ENCODE results near the gene AADAC.
"Not testable (repeated sequence)": the region's sequence is repeated elsewhere in the genome, so short reads cannot be mapped to it uniquely, and the experiment has no call there.

Gene AADAC

DNA sequence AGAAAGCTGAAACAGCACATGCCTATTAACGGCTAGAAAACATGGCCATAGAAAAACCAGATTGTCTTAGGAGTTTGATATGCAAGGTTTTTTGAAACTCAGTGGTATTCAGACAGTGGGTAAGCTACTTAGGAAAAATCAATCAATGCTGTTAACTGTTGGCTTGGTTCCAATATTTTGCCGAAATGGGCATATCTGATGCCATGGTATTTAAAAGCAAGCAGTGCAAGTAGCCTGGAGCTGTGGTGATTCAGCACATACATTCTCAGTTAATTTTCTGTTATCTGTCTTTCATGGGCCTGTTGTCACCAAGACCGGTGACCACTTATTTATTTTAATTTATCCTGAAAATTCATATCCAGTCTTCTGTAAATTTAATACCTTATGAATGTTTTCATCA lies 42.2 kb downstream of the AADAC start:
- DNase-seq (ENCODE audit: low read depth): no peak

DNA sequence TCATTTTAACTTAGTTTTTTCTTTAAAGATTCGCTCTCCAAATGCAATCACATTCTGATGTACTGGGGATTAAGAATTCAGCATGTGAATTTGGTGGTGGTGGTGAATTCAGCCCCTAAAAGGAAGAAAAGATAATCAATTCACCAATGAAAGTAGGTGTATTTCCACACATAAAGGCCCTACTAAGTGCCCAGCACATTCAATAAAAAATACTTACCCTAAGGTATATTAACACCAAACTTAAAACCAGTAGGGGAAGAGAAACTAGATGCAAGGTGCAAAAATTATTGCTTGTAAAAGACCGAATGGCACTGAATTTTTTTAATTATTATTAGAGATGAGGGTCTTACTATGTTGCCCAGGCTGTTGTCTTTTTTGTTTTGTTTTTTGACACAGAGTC lies 42.7 kb downstream of the AADAC start:
- no peak for DNase-seq (ENCODE audit: low read depth)

DNA sequence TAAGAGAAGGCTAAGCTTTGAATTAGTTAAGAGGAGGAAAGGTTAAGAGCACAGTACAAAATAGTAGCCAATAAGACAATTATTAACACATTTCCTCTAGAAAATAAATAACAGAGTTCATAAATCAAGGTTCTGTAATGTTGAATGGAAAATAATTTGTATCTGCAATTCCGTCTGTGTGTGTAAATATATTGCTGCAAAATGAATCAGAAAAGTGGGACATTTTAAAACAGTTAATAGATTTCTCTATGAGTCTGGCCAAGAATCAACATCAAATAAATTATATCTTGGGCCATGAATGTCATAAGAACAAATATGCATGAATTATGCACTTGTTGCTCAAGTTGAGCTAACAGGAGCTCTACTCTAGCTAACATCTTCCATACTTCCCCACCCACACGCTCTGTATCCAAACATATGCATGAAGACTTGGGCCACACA lies 45.3 kb downstream of the AADAC start:
- no peak for DNase-seq (ENCODE audit: low read depth)

DNA sequence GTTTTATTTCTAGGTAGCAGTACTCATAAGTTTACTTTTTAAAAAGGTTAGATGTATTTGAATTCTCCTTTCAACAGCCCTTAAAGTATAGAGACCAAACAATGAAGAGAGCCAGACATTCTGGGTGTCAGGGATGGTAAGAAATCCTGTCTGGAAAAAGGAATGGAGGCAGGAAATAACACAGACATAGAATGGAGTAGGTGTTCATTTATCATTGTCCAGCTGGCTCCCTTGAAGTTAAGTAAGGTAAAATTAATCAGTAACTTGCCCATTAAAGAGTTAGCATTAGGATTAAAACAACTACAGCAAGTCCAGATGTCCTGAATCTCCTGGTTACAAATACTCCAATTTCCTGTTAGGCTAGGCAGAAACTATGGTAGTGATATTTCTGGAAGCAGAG lies 46.0 kb downstream of the AADAC start:
- no peak for DNase-seq (ENCODE audit: low read depth)

DNA sequence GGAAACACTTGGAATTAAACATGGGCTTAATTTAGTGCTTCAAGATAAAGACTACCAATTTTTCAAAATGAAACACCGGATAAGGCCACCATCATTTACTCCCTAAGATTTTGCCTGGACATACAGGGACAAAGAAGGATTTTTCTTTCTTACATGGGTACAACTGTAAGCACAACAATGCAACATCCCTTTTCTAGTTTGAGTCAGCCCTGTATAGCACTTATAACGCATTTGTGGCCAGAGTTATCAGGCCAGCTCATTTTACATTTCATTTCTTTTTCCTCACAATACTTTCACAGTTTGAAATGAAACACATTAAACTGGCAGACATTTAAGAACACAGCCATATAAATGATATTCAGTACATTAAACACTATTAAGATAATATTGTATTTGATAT lies 49.7 kb downstream of the AADAC start:
- DNase-seq (ENCODE audit: low read depth): no peak

DNA sequence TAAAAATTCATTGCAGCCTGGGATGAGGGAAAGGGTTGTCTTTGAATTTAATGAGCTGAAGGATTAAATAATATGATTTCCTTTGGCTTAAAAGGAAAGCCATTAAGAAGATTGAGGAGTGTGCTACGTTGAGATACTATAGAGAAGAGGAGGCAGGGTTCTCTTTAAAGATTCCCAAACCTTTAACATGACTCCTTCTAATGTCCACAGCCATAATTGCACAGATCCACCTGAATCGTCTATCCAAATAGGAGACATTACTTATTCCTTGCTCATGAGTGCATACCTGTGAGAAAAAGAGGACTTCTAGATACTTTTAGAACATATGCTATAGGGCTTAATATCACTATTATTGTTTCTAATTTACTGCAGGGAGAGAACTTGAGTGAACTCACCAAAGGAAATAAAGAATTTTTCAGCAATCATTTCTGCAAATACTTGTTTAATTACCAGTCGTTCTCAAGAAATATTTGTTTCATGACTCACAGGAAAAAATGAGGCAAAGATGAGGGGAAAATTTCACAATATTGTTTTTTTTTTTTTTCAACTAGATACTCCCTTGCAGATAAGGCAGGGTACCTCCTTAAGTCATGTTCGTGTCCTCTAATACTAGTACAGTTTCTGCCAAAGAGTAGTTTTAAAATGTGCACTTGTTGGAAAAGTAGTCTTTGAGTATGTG lies 50.6 kb downstream of the AADAC start:
- DNase-seq (ENCODE audit: low read depth): no peak

DNA sequence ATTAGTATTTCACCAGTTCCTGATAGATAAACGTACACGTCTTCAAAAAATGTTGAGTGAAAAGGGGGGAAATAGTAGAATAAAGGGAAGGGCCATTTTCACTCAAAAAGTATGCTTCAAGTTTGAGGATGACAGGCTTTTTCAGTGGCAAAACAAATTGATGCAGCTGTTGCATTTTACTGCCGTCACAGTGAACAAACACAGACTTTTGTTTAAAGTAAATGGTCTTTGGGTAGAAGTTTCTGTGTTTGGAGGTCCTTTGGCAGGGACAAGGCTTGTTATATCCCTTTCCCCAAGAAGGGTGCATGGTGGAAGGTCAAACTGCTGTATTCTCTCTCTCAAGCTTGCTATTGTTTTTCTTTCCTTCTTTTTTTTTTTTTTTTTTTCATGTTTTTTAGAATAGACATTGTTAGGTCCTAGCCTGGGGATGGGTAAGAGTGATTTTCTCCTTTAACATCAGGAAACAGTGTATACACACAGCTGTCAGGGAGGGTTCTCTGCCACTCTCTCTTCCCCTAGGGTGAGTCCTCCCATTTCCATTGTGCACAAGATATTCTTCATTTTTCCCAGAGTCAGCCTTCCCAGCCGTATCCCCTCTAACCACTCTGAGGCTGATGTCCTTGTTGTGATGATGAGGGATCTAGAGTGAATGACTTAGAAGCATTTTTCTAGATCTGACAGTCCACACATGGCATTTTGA lies 52.9 kb downstream of the AADAC start:
- DNase-seq (ENCODE audit: low read depth): no peak

DNA sequence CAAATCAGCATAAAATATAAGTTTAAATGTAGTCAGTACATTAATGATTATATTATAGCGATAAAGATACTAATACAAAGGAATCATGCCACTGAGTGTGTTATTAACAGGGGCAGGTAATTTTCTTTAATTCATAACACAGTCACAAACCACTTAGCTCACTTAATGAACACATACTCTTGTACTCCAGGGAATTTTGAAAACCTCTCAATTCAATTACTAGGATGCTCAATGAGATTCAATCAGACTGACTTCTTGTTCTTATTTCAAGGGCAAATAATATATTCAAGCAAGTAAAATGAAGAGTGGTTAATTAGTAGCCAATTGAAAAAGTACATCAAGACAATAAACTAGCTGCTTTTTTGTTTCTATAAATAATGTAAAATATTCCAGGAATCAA lies 53.8 kb downstream of the AADAC start:
- DNase-seq (ENCODE audit: low read depth): no peak

DNA sequence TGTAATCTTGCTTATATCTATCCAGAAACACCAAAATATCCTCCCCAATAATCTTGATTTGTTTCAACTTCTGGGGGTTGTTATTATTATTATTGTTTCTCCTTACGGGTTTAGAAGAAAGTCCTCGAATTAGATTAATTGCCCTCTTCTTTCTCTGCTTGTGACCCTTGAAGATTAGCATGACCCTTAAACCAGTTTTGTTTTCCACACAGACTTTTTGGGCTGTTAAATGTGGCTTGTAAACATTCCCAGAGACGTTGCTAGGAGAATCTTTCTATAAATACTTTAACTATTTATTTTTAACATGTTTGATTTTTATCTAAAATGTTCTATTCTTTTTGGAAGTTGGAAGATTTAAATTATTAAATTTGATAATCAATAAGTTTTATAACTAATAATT lies 55.3 kb downstream of the AADAC start:
- no peak for DNase-seq (ENCODE audit: low read depth)

DNA sequence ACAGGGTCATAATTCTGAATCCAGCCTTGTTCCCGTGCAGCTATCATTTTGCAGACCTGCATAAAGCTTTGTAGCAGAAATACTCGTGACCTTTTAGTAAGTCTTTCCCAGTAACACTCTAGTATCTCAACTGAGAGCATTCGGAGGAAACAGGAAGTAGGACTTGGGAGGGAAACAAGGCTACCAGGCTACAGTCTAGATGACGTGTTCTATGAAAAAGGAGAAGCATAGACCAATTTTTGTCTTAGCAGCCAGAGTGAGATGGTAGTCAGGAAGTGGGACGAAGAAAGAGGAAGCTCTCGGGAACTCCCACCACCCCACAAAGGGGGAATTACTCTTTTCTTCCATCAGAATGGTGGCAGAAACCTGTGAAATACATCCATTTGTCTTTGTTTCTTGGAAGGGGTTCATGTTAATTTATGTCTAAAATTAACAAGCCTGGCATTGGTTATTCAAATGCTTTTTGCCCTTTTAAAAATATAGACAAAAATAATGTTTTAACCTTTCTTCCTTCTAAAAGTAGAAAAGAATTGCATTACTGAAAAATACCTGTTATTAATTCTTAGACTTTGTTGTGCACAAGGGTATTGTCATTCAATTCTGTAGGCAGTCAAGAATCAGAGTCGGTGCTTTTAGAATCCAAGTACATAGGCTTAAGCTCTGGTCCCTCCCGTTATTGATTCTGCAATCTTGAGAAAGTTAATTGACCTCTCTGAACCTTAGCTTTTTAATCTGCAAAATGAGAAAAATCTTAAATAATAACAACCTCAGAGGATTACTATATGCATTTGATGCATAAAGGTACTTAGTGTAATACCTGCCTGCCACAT lies 57.9 kb downstream of the AADAC start:
- no peak for DNase-seq (ENCODE audit: low read depth)

DNA sequence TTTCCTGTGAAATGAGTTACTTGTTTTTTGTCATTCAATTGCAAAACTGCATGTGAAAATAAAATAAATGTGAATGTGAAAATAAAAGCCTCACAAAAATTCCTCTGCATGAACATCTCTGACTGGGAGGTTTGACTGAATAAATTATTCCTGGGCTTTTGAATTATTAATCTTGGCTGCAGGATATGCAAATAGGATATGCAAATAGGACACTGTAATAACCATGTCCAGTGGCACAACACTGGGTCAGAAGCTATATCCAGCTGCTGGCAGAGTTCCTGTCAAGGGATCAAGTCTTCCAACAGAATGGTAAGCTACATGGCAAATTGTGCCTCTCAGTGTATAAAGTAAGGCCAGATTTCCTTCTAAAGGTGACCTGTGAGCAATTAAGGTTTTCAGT lies 59.5 kb downstream of the AADAC start, which contains the start of gene SUCNR1:
Gene SUCNR1 (plus strand): TSS at position 246 of the 400 bp plus-strand sequence. CDS start 6,250 bp downstream, outside the sequence.
- no peak for DNase-seq (ENCODE audit: low read depth)

DNA sequence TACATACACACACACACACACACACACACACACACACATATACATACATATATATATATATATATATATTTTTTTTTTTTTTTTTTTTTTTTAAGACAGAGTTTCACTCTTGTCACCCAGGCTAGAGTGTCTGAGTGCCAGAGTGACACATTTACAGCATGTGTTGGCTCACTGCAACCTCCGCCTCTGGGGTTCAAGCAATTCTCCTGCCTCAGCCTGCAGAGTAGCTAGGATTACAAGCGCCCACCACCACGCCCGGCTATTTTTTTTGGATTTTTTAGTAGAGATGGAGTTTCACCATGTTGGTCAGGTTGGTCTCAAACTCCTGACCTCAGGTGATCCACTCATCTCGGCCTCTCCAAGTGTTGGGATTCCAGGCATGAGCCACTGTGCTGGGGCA lies 60.2 kb downstream of the AADAC start:
- not testable (repeated sequence) for DNase-seq (ENCODE audit: low read depth)

DNA sequence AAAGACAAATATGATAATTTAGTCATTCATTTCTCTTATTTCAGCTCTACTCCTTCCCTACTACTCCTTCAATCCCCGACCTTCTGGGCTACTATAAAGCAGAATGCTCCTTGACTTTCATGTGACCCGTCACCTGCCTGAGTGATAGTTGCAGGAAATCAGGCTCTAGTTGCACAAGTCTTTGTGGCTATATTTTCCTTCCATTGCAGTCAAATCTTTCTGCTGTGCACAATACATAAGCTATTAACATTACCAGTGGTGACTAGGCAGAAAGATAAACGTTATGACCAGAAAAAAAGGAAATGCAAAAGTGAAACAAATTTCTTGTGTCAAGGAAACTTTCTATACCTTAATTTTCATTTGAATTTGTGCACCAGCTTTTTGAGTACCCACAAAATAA lies 61.8 kb downstream of the AADAC start:
- no peak for DNase-seq (ENCODE audit: low read depth)

DNA sequence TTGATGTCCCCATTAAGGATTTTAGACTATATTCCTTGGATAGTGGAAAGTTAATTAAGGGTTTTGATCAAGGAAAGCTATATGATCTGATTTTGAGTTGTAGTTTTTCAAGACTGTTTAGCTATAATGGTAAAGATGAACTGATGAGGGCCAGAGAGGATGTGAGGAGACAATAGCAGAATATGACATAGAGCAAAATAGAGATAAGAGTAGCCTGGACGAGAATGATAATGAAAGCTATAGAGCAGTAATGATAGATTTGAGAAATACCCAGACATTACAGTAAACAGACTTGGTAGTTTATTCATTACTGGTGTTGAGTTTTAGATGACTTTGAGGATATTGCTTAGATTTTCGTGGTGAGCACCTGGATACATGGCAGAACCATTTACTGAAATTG lies 63.4 kb downstream of the AADAC start:
- DNase-seq (ENCODE audit: low read depth): no peak

Data from stimulated activated CD8-positive, alpha-beta memory T cell treated with anti-CD3 and anti-CD28 coated beads, Interleukin-4, amount 100 ng/mL, for 24 hours (primary cell).